Liver (tissue), 9 donors: Measurements from ENCODE around the gene MRPL55. TPM values are rescaled to one million over a fixed set of nuclear protein-coding genes. Genes with fewer than 3 reads are reported as not detected.

Experiments used
- DNase-seq: peaks from one replicate; pipeline ENCODE4 v3.0.0-alpha.2; 2017; ENCODE audit warnings: low spot score
- H3K27ac ChIP-seq, 2 donors: one replicate each; pipeline ENCODE4 v1.7.0; 2013; ENCODE audit warnings: inconsistent platforms in 2 of 2, low read length in 2 of 2, control low read depth in 1 of 2, low read depth in 1 of 2, mild to moderate bottlenecking in 1 of 2
- H3K27me3 ChIP-seq, 4 donors: one replicate each; pipeline versions ENCODE4 v1.6.1 to v1.7.0; 2013; ENCODE audit warnings: low read length in 3 of 4, inconsistent platforms in 1 of 4, mild to moderate bottlenecking in 1 of 4, moderate library complexity in 1 of 4; ENCODE audit not compliant: control insufficient read depth in 4 of 4, insufficient read depth in 4 of 4
- H3K36me3 ChIP-seq, 4 donors: one replicate each; pipeline versions ENCODE4 v1.6.1 to v1.7.0; 2013; ENCODE audit warnings: low read length in 3 of 4, mild to moderate bottlenecking in 3 of 4, low read depth in 1 of 4, moderate library complexity in 1 of 4; ENCODE audit not compliant: control insufficient read depth in 4 of 4, insufficient read depth in 3 of 4
- H3K4me1 ChIP-seq, 4 donors: one replicate each; pipeline versions ENCODE4 v1.6.1 to v1.7.0; 2013; ENCODE audit warnings: low read length in 3 of 4, mild to moderate bottlenecking in 3 of 4, moderate library complexity in 1 of 4; ENCODE audit not compliant: control insufficient read depth in 4 of 4, insufficient read depth in 4 of 4
- H3K4me3 ChIP-seq, 3 donors: one replicate each; pipeline versions ENCODE4 v1.6.1 to v1.7.0; 2013; ENCODE audit warnings: low read length in 3 of 3, control low read depth in 1 of 3, low read depth in 1 of 3, mild to moderate bottlenecking in 1 of 3
- H3K9ac ChIP-seq, 2 donors: one replicate each; pipeline ENCODE4 v1.7.0; 2013; ENCODE audit warnings: low read length in 2 of 2, mild to moderate bottlenecking in 2 of 2, moderate library complexity in 2 of 2, control low read depth in 1 of 2, low read depth in 1 of 2
- H3K9me3 ChIP-seq, 4 donors: one replicate each; pipeline versions ENCODE4 v1.6.1 to v1.7.0; 2013; ENCODE audit warnings: low read length in 3 of 4; ENCODE audit not compliant: control insufficient read depth in 4 of 4
- ATF3 ChIP-seq: IDR thresholded peaks from 2 replicates; pipeline ENCODE4 v1.6.1; 2016; ENCODE audit warnings: antibody characterized with exemption
- CTCF ChIP-seq: fragments of 150-350 bp; IDR thresholded peaks from 2 replicates; pipeline ENCODE4 v1.5.1; 2017; ENCODE audit warnings: improper control_type of control experiment, low read depth, low read length; ENCODE audit not compliant: missing input control
- EGR1 ChIP-seq, 2 donors: IDR thresholded peaks; 2 replicates each; pipeline ENCODE4 v1.6.1; 2016 to 2018; ENCODE audit warnings: antibody characterized with exemption in 2 of 2, low read depth in 2 of 2
- FOXA1 ChIP-seq: IDR thresholded peaks from 2 replicates; pipeline ENCODE4 v1.6.1; 2016; ENCODE audit warnings: antibody characterized with exemption
- FOXA2 ChIP-seq: IDR thresholded peaks from 2 replicates; pipeline ENCODE4 v1.6.1; 2016; ENCODE audit warnings: antibody characterized with exemption
- GABPA ChIP-seq, 2 donors: IDR thresholded peaks in 1 of 2; conservative IDR thresholded peaks in 1 of 2; 2 replicates each; pipeline ENCODE4 v1.6.1; 2016; ENCODE audit warnings: antibody characterized with exemption in 2 of 2, mild to moderate bottlenecking in 1 of 2, moderate library complexity in 1 of 2
- HNF4A ChIP-seq, 2 donors: conservative IDR thresholded peaks; 2 replicates each; pipeline ENCODE4 v1.6.1; 2016; ENCODE audit warnings: antibody characterized with exemption in 2 of 2, mild to moderate bottlenecking in 2 of 2
- HNF4G ChIP-seq: IDR thresholded peaks from 2 replicates; pipeline ENCODE4 v1.6.1; 2016; ENCODE audit warnings: antibody characterized with exemption
- JUND ChIP-seq, 2 donors: IDR thresholded peaks; 2 replicates each; pipeline ENCODE4 v1.6.1; 2016; ENCODE audit warnings: antibody characterized with exemption in 2 of 2
- MAX ChIP-seq: IDR thresholded peaks from 2 replicates; pipeline ENCODE4 v1.6.1; 2016; ENCODE audit warnings: antibody characterized with exemption
- NR2F2 ChIP-seq: IDR thresholded peaks from 2 replicates; pipeline ENCODE4 v1.6.1; 2016; ENCODE audit warnings: antibody characterized with exemption
- RAD21 ChIP-seq, 2 donors: IDR thresholded peaks; 2 replicates each; pipeline ENCODE4 v1.6.1; 2016; ENCODE audit warnings: antibody characterized with exemption in 2 of 2, mild to moderate bottlenecking in 2 of 2
- REST ChIP-seq: IDR thresholded peaks from 2 replicates; pipeline ENCODE4 v1.6.1; 2016; ENCODE audit warnings: antibody characterized with exemption, mild to moderate bottlenecking
- RXRA ChIP-seq, 2 donors: IDR thresholded peaks; 2 replicates each; pipeline ENCODE4 v1.6.1; 2017 to 2018; ENCODE audit warnings: antibody characterized with exemption in 2 of 2, mild to moderate bottlenecking in 1 of 2
- SP1 ChIP-seq: IDR thresholded peaks from 2 replicates; pipeline ENCODE4 v1.6.1; 2018; ENCODE audit warnings: antibody characterized with exemption, mild to moderate bottlenecking
- TAF1 ChIP-seq: conservative IDR thresholded peaks from 2 replicates; pipeline ENCODE4 v1.6.1; 2016; ENCODE audit warnings: antibody characterized with exemption, mild to moderate bottlenecking
- YY1 ChIP-seq: IDR thresholded peaks from 2 replicates; pipeline ENCODE4 v1.6.1; 2016; ENCODE audit warnings: antibody characterized with exemption, mild to moderate bottlenecking
- ZBTB33 ChIP-seq: IDR thresholded peaks from 2 replicates; pipeline ENCODE4 v1.6.1; 2016; ENCODE audit warnings: antibody characterized with exemption
- WGBS: extraction: QIAGEN DNeasy Blood & Tissue Kit; methylation state at CpG from one replicate; pipeline ENCODE4 v1.1.7; 2013; 5-methylcytosine and 5-hydroxymethylcytosine counted together
- polyA plus RNA-seq, 2 donors: library from polyadenylated mRNA; stranded (reverse) in 1 of 2; unstranded in 1 of 2; fragments of 200-250 nt in 1 of 2; fragments of >200 nt in 1 of 2; fragmentation: Nextera tagmentation in 1 of 2; extraction: Ambion mirVana in 1 of 2; gene quantifications; one replicate each; pipeline versions ENCODE4 v1.2.1 to v1.2.3, GENCODE V29; 2013 to 2015
- total RNA-seq, 2 donors: library from RNA; depleted of rRNA; stranded (reverse); fragments of >200 nt; gene quantifications; one replicate each; pipeline ENCODE4 v1.2.3, GENCODE V29; 2014
- donor health status: healthy.
- donor health status: healthy.
- donor health status: healthy.
- donor health status: healthy.
- donor health status: healthy.

Gene MRPL55
- total and polyA plus RNA-seq, 4 donors = 38.9 to 119 (median 62.0) TPM

GRCh38 chr1:228146417-228147150 is 37.5 kb upstream of the MRPL55 start:
- 94% methylated on average over 18 of the region's 18 CpGs for WGBS
- Histone ChIP-seq H3K27ac (no peak overlapping the region), H3K4me1 (peaks cover 14 to 23% (median 16%) of the 10 kb centered on the region in 4 donors), H3K27me3 (no peaks in the 10 kb centered on the region), H3K9ac (no peak overlapping the region), H3K36me3 (peaks cover 0 to 24% (median 10%) of the 10 kb centered on the region in 4 donors), H3K4me3 (no peak overlapping the region), H3K9me3 (no peaks in the 10 kb centered on the region)
- no peak for DNase-seq
- TF ChIP-seq TAF1 (no peak), RXRA (IDR thresholded peaks at IDR 0.05) (no peak), CTCF (no peak), EGR1 (IDR thresholded peaks at IDR 0.05; ENCODE audit: low read depth in 2 of 2) (no peak), NR2F2 (no peak), YY1 (no peak), GABPA (IDR thresholded peaks at IDR 0.05 in 1 of 2, conservative IDR thresholded peaks at IDR 0.05 in 1 of 2) (no peak), HNF4A (conservative IDR thresholded peaks at IDR 0.05) (no peak), MAX (no peak), FOXA1 (no peak), JUND (IDR thresholded peaks at IDR 0.05) (no peak), HNF4G (no peak), FOXA2 (no peak), RAD21 (IDR thresholded peaks at IDR 0.05) (no peak), ATF3 (no peak), ZBTB33 (no peak), REST (no peak), SP1 (no peak)
